Lung microvascular endothelial cell (primary cell): Measurements from ENCODE around the gene EXOC4. TPM values are rescaled to one million over a fixed set of nuclear protein-coding genes. Genes with fewer than 3 reads are reported as not detected.

Experiments used
- DNase-seq, 2 donors: peaks; one replicate each; pipeline versions ENCODE4 v3.0.0 to v3.0.0-alpha.2; 2010; ENCODE audit warnings: low read depth in 2 of 2
- total RNA-seq: library from RNA; depleted of rRNA; stranded (reverse); fragments of >200 nt; gene quantifications from 2 replicates; pipeline ENCODE4 v1.2.1, GENCODE V29; 2014

Gene EXOC4
- total RNA-seq, 1 donor from 2014 or later: 103 TPM

- peak; percentile 8 to 92 for DNase-seq
Observed at GRCh38 chr7:133703547-133703946, 450.7 kb downstream of the EXOC4 start.

GRCh38 chr7:133704453-133704852 lies 451.6 kb downstream of the EXOC4 start:
- no peak for DNase-seq

- DNase-seq: peak; percentile 84 to 87
Observed at GRCh38 chr7:133705596-133705995, 452.7 kb downstream of the EXOC4 start.

GRCh38 chr7:133706016-133706415 lies 453.1 kb downstream of the EXOC4 start:
- DNase-seq: no peak

GRCh38 chr7:133709036-133709880 lies 456.4 kb downstream of the EXOC4 start:
- no peak for DNase-seq

GRCh38 chr7:133712544-133712943 lies 459.7 kb downstream of the EXOC4 start:
- no peak for DNase-seq

GRCh38 chr7:133714654-133715053 lies 461.8 kb downstream of the EXOC4 start:
- DNase-seq: no peak

- no peak for DNase-seq
Observed at GRCh38 chr7:133718131-133718530, 465.3 kb downstream of the EXOC4 start.

GRCh38 chr7:133723044-133723443 lies 470.2 kb downstream of the EXOC4 start:
- DNase-seq: no peak

GRCh38 chr7:133724148-133724547 lies 471.3 kb downstream of the EXOC4 start:
- DNase-seq: no peak

- DNase-seq: no peak
Observed at GRCh38 chr7:133724694-133725093, 471.8 kb downstream of the EXOC4 start.

GRCh38 chr7:133727476-133728214 lies 474.8 kb downstream of the EXOC4 start:
- DNase-seq: no peak

GRCh38 chr7:133730360-133730759 lies 477.5 kb downstream of the EXOC4 start:
- DNase-seq: no peak

GRCh38 chr7:133733401-133733800 lies 480.5 kb downstream of the EXOC4 start:
- DNase-seq: no peak

GRCh38 chr7:133735222-133735621 lies 482.3 kb downstream of the EXOC4 start:
- DNase-seq: peak in 1 of 2 donors; percentile 56

- no peak for DNase-seq
Observed at GRCh38 chr7:133739817-133740216, 486.9 kb downstream of the EXOC4 start.

GRCh38 chr7:133741078-133741477 lies 488.2 kb downstream of the EXOC4 start:
- DNase-seq: no peak

GRCh38 chr7:133741703-133742102 lies 488.8 kb downstream of the EXOC4 start:
- no peak for DNase-seq

- peak; percentile 29 to 40 for DNase-seq
Observed at GRCh38 chr7:133742709-133743538, 490.0 kb downstream of the EXOC4 start.

- DNase-seq: no peak
Observed at GRCh38 chr7:133744451-133744850, 491.6 kb downstream of the EXOC4 start.

- no peak for DNase-seq
Observed at GRCh38 chr7:133746305-133746704, 493.4 kb downstream of the EXOC4 start.

- DNase-seq: no peak
Observed at GRCh38 chr7:133746847-133747246, 494.0 kb downstream of the EXOC4 start.
